GM13976 (cell line): ENCODE data around the gene FAM120A.

Experiments used
- DNase-seq: peaks from one replicate; pipeline ENCODE4 v3.0.0; 2012; ENCODE audit warnings: low spot score
- CTCF ChIP-seq: IDR thresholded peaks from 2 replicates; pipeline ENCODE4 v1.5.1; 2012; ENCODE audit warnings: borderline replicate concordance, mild to moderate bottlenecking; ENCODE audit not compliant: insufficient read depth; ENCODE audit errors: extremely low read depth, missing control alignments, control extremely low read depth
- in situ Hi-C: fragments of 300-500 bp; cut with MboI; formaldehyde crosslinking; loops from one replicate; pipeline ENCODE4 v1.12.0; 2022; ENCODE audit warnings: low sequenced_read_pairs, mixed read lengths, inconsistent platforms; ENCODE audit not compliant: unreplicated experiment

The FAM120A gene

GRCh38 chr9:93580654-93581380 is 129.3 kb downstream of the FAM120A start:
- DNase-seq: no peak

GRCh38 chr9:93582115-93582514 is 130.6 kb downstream of the FAM120A start:
- no peak for TF ChIP-seq CTCF
- in situ Hi-C loops: no loop called here
- no peak for DNase-seq

More at GRCh38 chr9:93580654-93581380, 129.3 kb downstream of the FAM120A start:
- in situ Hi-C loops: no loop called here
- no peak for TF ChIP-seq CTCF

- no peak for DNase-seq
- in situ Hi-C loops: no loop called here
- no peak for TF ChIP-seq CTCF
Observed at GRCh38 chr9:93582550-93582949, 131.1 kb downstream of the FAM120A start.

GRCh38 chr9:93585259-93585658 is 133.8 kb downstream of the FAM120A start:
- in situ Hi-C loops: no loop called here
- DNase-seq: no peak
- TF ChIP-seq CTCF: no peak

- in situ Hi-C loops: no loop called here
- TF ChIP-seq CTCF: no peak
- DNase-seq: no peak
Observed at GRCh38 chr9:93585695-93586094, 134.2 kb downstream of the FAM120A start.

- TF ChIP-seq CTCF: no peak
- in situ Hi-C loops: no loop called here
- DNase-seq: no peak
Observed at GRCh38 chr9:93586290-93587057, 135.0 kb downstream of the FAM120A start.
